IPS-20b (cell line): ENCODE results near the gene BNC2.

Experiments used
- H3K27ac ChIP-seq: one replicate; pipeline ENCODE4 v1.5.1; 2013; ENCODE audit warnings: low read length
- H3K27me3 ChIP-seq: 2 replicates; pipeline ENCODE4 v1.6.1; 2013; ENCODE audit warnings: mild to moderate bottlenecking, low read length, inconsistent platforms; ENCODE audit not compliant: insufficient read depth
- H3K36me3 ChIP-seq: 2 replicates; pipeline ENCODE4 v1.6.1; 2013; ENCODE audit warnings: low read depth, mild to moderate bottlenecking, inconsistent platforms, low read length, moderate library complexity; ENCODE audit not compliant: insufficient read depth
- H3K4me1 ChIP-seq: 2 replicates; pipeline ENCODE4 v1.6.1; 2013; ENCODE audit warnings: mild to moderate bottlenecking, control low read depth, inconsistent platforms, low read length, moderate library complexity; ENCODE audit not compliant: insufficient read depth
- H3K4me3 ChIP-seq: 2 replicates; pipeline ENCODE4 v1.5.1; 2013; ENCODE audit warnings: mild to moderate bottlenecking, low read length, inconsistent platforms
- H3K9ac ChIP-seq: 2 replicates; pipeline ENCODE4 v1.6.1; 2013; ENCODE audit warnings: low read depth, mild to moderate bottlenecking, inconsistent platforms, low read length, moderate library complexity
- H3K9me3 ChIP-seq: 2 replicates; pipeline ENCODE4 v1.6.1; 2013; ENCODE audit warnings: mild to moderate bottlenecking, low read depth, low read length, inconsistent platforms; ENCODE audit not compliant: insufficient read depth

Gene BNC2

GRCh38 chr9:16429671-16430070, 440.8 kb downstream of the BNC2 start:
- Histone ChIP-seq H3K27ac (no peak overlapping the region), H3K36me3 (no peaks in the 10 kb centered on the region)

GRCh38 chr9:16427873-16428427, 442.5 kb downstream of the BNC2 start:
- H3K36me3 ChIP-seq: no peaks in the 10 kb centered on the region
- no peak overlapping the region for H3K9ac ChIP-seq
- H3K9me3 ChIP-seq: no peaks in the 10 kb centered on the region
- no peak overlapping the region for H3K27ac ChIP-seq
- no peaks in the 10 kb centered on the region for H3K27me3 ChIP-seq
- H3K4me1 ChIP-seq: peaks cover 19% of the 10 kb centered on the region
- no peak overlapping the region for H3K4me3 ChIP-seq

More at GRCh38 chr9:16429671-16430070, 440.8 kb downstream of the BNC2 start:
- Histone ChIP-seq H3K4me3 (no peak overlapping the region), H3K9ac (no peak overlapping the region), H3K9me3 (no peaks in the 10 kb centered on the region), H3K4me1 (peaks cover 20% of the 10 kb centered on the region), H3K27me3 (no peaks in the 10 kb centered on the region)

GRCh38 chr9:16426716-16427115, 443.8 kb downstream of the BNC2 start:
- H3K27ac ChIP-seq: no peak overlapping the region

GRCh38 chr9:16425562-16426231, 444.8 kb downstream of the BNC2 start:
- Histone ChIP-seq H3K9ac (no peak overlapping the region), H3K4me1 (peaks cover 20% of the 10 kb centered on the region), H3K27me3 (no peaks in the 10 kb centered on the region), H3K27ac (no peak overlapping the region), H3K9me3 (no peaks in the 10 kb centered on the region), H3K36me3 (no peaks in the 10 kb centered on the region), H3K4me3 (no peak overlapping the region)

More at GRCh38 chr9:16426716-16427115, 443.8 kb downstream of the BNC2 start:
- H3K27me3 ChIP-seq: no peaks in the 10 kb centered on the region
- no peak overlapping the region for H3K4me3 ChIP-seq
- H3K9me3 ChIP-seq: no peaks in the 10 kb centered on the region
- no peaks in the 10 kb centered on the region for H3K36me3 ChIP-seq
- H3K4me1 ChIP-seq: peaks cover 11% of the 10 kb centered on the region
- no peak overlapping the region for H3K9ac ChIP-seq

GRCh38 chr9:16422114-16422513, 448.4 kb downstream of the BNC2 start:
- peaks cover 23% of the 10 kb centered on the region for H3K4me1 ChIP-seq
- no peak overlapping the region for H3K27ac ChIP-seq
- H3K27me3 ChIP-seq: no peaks in the 10 kb centered on the region
- peaks cover 6% of the 10 kb centered on the region; the same call in 1 of the 2 replicates for H3K9me3 ChIP-seq
- no peak overlapping the region for H3K4me3 ChIP-seq
- H3K9ac ChIP-seq: no peak overlapping the region
- peaks cover 16% of the 10 kb centered on the region; the same call in 1 of the 2 replicates for H3K36me3 ChIP-seq

- H3K9ac ChIP-seq: no peak overlapping the region
- H3K27ac ChIP-seq: no peak overlapping the region
- no peak overlapping the region for H3K4me3 ChIP-seq
- H3K36me3 ChIP-seq: peaks cover 16% of the 10 kb centered on the region; the same call in 1 of the 2 replicates
- H3K4me1 ChIP-seq: peaks cover 29% of the 10 kb centered on the region
- H3K9me3 ChIP-seq: peaks cover 6% of the 10 kb centered on the region; the same call in 1 of the 2 replicates
- H3K27me3 ChIP-seq: no peaks in the 10 kb centered on the region
Measured at GRCh38 chr9:16421532-16421931, 448.9 kb downstream of the BNC2 start.

- Histone ChIP-seq H3K27me3 (no peaks in the 10 kb centered on the region), H3K9me3 (peaks cover 6% of the 10 kb centered on the region; the same call in 1 of the 2 replicates), H3K4me1 (peaks cover 27% of the 10 kb centered on the region), H3K36me3 (peaks cover 16% of the 10 kb centered on the region; the same call in 1 of the 2 replicates), H3K9ac (no peak overlapping the region), H3K4me3 (no peak overlapping the region), H3K27ac (no peak overlapping the region)
Measured at GRCh38 chr9:16419124-16419523, 451.3 kb downstream of the BNC2 start.

GRCh38 chr9:16418721-16419120, 451.7 kb downstream of the BNC2 start:
- H3K9ac ChIP-seq: no peak overlapping the region
- no peaks in the 10 kb centered on the region for H3K27me3 ChIP-seq
- no peak overlapping the region for H3K4me3 ChIP-seq
- peaks cover 16% of the 10 kb centered on the region; the same call in 1 of the 2 replicates for H3K36me3 ChIP-seq
- H3K9me3 ChIP-seq: peaks cover 6% of the 10 kb centered on the region; the same call in 1 of the 2 replicates
- H3K4me1 ChIP-seq: peaks cover 27% of the 10 kb centered on the region
- no peak overlapping the region for H3K27ac ChIP-seq

GRCh38 chr9:16417749-16418148, 452.7 kb downstream of the BNC2 start:
- Histone ChIP-seq H3K9me3 (peaks cover 6% of the 10 kb centered on the region; the same call in 1 of the 2 replicates), H3K4me3 (no peak overlapping the region), H3K27ac (no peak overlapping the region), H3K36me3 (peaks cover 16% of the 10 kb centered on the region; the same call in 1 of the 2 replicates), H3K27me3 (no peaks in the 10 kb centered on the region), H3K9ac (no peak overlapping the region), H3K4me1 (peaks cover 27% of the 10 kb centered on the region)

GRCh38 chr9:16417161-16417560, 453.3 kb downstream of the BNC2 start:
- Histone ChIP-seq H3K4me3 (no peak overlapping the region), H3K27ac (no peak overlapping the region), H3K4me1 (peaks cover 27% of the 10 kb centered on the region), H3K9me3 (peaks cover 6% of the 10 kb centered on the region; the same call in 1 of the 2 replicates), H3K27me3 (no peaks in the 10 kb centered on the region), H3K36me3 (peaks cover 16% of the 10 kb centered on the region; the same call in 1 of the 2 replicates), H3K9ac (no peak overlapping the region)

- Histone ChIP-seq H3K9ac (no peak overlapping the region), H3K4me3 (no peak overlapping the region), H3K27me3 (no peaks in the 10 kb centered on the region), H3K4me1 (peaks cover 15% of the 10 kb centered on the region; the same call in 1 of the 2 replicates), H3K36me3 (peaks cover 16% of the 10 kb centered on the region; the same call in 1 of the 2 replicates), H3K9me3 (peaks cover 6% of the 10 kb centered on the region; the same call in 1 of the 2 replicates), H3K27ac (no peak overlapping the region)
Measured at GRCh38 chr9:16414451-16414850, 456.0 kb downstream of the BNC2 start.
